GM18868 (cell line): ENCODE measurements around the gene CRPPA.
"Not testable (repeated sequence)": the region's sequence is repeated elsewhere in the genome, so short reads cannot be mapped to it uniquely, and the experiment has no call there.

Source experiments
- ATAC-seq: cut with Tn5 transposase; IDR thresholded peaks from one replicate; pipeline ENCODE4 v1.9.1; 2021; ENCODE audit warnings: mild to moderate bottlenecking, moderate library complexity; ENCODE audit not compliant: unreplicated experiment

The CRPPA gene

GRCh38 chr7:16421333-16422102 lies at the start of gene CRPPA:
TSS of gene CRPPA (minus strand) at chr7:16421538. CDS start at chr7:16421322, 216 bp downstream.
- peak; percentile 32 for ATAC-seq

GRCh38 chr7:16465469-16466361 lies 44.4 kb upstream of the CRPPA start, which contains the start of gene SOSTDC1:
TSS of gene SOSTDC1 (minus strand) at chr7:16465738. CDS start at chr7:16465668, 70 bp downstream.
- no peak for ATAC-seq

GRCh38 chr7:16463949-16464715 lies 42.8 kb upstream of the CRPPA start:
- no peak for ATAC-seq

DNA sequence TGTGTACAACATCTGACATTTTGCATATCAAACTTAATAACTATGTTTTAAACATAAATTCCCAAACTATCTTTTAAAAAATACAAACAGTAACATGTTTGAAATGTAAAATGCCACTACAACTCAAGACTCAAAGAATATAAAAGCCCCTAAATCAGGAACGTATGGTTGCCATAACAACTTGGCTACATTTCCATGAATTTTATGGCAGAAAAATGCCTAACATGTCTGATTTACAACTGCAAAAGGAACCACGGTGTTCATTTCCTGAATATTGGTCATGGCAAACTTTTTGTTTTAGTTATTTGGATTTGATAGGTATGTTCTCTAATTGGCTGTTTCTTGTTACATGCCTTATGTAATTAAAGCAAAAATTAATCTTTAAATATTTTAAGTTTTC lies 42.2 kb upstream of the CRPPA start:
- ATAC-seq = no peak

GRCh38 chr7:16462431-16462889 lies 41.1 kb upstream of the CRPPA start:
- ATAC-seq = no peak

DNA sequence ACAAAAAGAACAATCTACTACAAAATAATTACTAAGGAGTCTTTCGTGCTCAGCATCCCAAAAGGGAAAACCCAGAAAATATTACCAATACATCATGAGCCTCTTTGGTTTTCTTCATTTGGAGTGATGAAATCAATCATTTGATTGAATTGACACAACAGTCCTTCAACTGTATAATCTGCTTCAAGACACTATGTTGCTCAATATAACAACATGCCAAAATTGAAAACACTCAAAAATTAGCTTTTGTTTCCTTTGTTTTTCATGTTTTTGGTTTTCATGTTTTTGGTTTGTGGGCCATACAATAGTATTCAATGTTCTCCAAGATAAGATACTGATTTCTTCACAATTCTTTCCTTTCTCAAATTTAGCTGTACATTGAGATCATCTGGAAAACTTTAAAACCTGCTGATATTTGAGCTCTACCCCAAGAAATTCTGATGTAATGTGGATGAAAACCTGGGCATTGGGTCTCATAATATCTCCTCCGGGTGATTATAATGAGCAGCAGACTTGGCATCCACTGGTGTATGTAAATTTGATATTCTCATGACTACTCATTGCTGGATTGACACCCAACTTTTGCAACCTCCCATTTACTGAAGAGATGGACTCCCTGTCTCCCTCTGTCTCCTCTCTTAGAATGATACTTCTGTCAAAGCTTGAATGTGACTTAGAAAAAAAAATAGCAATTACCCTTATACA lies 39.6 kb upstream of the CRPPA start:
- no peak for ATAC-seq

- ATAC-seq = not testable (repeated sequence)
Observed at GRCh38 chr7:16456303-16456702, 35.0 kb upstream of the CRPPA start.

DNA sequence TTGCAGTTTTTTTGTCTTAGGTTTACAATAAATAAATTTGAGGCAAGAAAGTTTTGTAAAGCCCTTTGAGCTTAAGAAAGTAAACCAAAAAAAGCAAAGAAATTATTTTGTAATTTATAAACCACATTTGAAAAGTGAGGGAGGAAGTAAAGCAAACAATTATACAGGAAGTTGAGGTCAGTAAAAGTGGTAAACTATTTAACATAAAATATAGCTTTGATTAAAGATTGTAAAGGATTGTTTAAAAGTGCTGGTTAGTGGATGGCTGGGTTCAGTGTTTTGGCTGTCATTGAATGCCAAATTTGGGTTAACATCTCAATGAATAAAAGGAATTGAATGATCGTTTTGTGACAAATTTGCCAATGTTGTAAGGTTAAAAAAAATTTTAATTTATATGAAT lies 34.3 kb upstream of the CRPPA start:
- no peak for ATAC-seq

DNA sequence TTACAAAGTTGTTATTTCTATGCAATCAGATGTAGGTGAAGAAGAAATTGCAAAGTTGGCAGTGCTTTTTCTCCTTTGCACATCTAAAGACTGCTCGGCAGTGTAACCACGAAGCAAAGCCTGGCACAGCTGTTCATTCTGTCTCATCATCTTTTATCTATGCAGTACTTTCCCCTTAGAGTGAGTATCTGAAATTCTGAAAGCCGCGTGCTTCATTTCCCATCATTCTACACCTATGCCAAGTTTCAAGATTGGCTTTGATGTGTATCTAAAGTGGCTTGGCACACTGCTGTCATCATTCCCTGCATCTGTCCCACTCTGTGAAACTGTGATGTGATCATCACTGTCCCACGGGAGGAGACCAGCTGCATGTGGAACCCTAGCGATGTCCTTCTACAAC lies 29.0 kb upstream of the CRPPA start:
- no peak for ATAC-seq

DNA sequence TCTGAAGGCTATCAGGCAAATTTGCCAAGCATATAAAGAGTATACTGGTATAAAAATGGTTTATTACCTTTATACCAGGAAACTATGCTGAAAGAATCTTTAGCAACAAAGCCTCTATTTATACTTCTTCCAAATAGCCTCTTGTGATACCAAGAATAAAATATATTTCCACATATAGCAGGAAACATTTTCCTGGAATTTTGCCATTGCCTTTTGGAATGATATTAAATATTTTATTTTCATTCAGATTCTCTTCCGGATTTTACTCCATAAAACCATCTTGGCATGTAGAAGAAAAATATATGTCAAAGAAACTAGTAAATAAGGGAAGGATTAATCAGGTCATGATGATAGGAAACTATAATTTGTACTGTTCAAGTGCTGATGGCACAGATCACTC lies 26.5 kb upstream of the CRPPA start:
- no peak for ATAC-seq

DNA sequence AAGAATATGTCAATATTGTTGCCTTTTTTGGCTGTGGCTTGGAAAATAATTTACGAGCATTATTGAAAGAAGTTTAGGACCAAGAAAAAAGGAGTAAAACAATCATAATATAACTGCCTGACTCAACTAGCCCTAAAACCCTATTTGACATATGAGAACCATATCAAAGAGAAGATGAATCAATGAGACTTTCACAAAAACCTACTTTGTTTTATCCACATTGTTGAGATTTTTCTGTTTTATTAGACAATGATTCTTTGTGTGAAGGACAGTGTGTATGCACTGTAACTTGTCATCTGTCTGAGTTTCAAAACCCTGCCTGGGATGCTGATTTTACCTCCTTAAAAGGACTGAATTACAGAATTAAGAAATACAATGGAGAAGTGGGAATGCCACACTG lies 25.2 kb upstream of the CRPPA start:
- no peak for ATAC-seq

DNA sequence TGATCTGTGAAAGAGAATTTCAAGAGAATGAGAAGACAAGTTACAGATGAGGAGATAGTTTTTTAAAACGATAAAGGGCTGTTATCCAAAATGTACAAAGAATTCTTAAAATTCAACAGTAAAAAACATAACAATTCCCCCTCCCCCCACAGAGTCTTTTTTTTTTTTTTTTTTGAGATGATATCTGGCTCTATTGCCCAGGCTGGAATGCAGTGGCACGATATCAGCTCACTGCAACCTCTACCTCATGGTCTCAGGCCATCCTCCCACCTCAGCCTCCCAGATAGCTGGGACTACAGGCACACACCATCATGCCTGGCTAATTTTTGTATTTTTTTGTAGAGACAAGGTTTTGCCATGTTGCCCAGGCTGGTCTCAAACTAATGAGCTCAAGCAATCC lies 22.5 kb upstream of the CRPPA start:
- ATAC-seq = not testable (repeated sequence)

- no peak for ATAC-seq
Observed at GRCh38 chr7:16438988-16439387, 17.6 kb upstream of the CRPPA start.

DNA sequence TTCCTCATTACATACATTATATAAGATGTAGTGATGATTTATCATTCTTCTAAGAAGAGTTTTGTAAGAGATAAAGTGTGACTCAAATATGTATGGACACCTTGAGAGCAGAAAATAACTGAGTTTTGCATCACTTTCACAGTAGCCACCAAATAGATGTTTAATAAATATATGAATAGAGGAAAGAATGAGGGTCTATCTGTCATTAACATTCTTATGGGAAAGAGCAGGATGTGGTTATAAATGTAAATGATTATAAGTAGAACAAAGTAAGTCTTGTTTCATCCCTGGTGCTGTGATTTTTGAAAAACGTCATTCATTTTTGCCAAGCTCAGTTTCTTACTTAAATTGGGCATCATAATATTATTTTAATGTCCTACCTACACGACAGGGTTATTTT lies 15.0 kb upstream of the CRPPA start:
- no peak for ATAC-seq

DNA sequence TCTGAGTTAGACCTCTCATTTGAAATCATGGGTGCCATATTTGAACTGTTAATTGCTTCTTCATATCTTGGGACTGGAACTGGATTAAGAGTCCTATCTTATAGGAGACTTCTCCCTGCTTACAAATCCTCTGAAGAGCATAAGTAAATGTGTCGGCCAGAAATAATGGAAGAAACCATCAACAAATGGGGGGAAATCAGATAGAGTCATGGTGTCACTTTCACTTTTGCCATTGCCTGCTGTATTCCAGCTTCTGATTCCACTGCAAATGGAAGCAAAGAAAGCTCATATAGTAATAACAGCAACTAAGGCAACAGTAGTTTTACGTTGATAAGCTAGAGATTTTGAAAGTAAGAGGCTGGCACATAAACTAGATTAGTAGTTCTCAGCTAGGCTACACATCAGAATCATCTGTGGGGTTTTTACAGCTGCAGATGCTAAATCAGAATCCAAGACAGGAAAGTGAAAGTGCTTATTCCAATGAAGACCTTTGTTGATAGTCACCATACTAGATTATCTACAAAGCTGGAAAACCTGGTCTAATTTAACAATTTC lies 12.3 kb upstream of the CRPPA start:
- ATAC-seq = no peak

- ATAC-seq = no peak
Observed at GRCh38 chr7:16432425-16432731, 11.0 kb upstream of the CRPPA start.

GRCh38 chr7:16431646-16432424 lies 10.5 kb upstream of the CRPPA start:
- peak; percentile 72 for ATAC-seq

- ATAC-seq = no peak
Observed at GRCh38 chr7:16430133-16430532, 8.8 kb upstream of the CRPPA start.

DNA sequence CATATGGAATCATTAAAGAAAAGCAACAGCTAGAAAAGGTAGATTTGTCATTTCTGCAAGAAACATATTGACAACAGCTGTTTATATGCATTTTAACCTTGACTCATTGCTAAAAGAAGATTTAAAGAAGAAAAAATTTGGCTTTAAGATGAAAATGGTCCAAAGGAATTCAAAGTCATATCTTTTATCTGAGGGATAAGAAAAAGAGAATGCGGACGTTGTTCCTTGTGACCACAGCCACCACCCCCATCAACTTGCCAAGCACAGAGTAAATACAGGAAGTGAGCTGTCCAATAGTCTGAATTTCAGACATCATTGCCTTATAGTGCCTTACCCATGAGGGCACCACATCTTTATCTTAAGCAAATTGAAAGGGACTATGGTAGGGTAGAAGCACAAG lies 7.3 kb upstream of the CRPPA start:
- no peak for ATAC-seq

GRCh38 chr7:16428182-16428581 lies 6.8 kb upstream of the CRPPA start:
- ATAC-seq = no peak
